SU-DHL-6 (cell line): ENCODE measurements around the gene TMEM119.

Experiments used
- H2AFZ ChIP-seq: fragments of 200-600 bp; sonication (generic); 2 replicates; pipeline ENCODE4 v1.6.1; 2014; ENCODE audit warnings: low read depth, mild to moderate bottlenecking, moderate library complexity, mixed read lengths, antibody characterized with exemption, low read length; ENCODE audit not compliant: severe bottlenecking
- H3F3A ChIP-seq: fragments of 200-600 bp; shearing (Covaris generic); 2 replicates; pipeline ENCODE4 v1.6.0; 2016; ENCODE audit warnings: antibody characterized with exemption, mild to moderate bottlenecking; ENCODE audit not compliant: insufficient read depth
- H3K27ac ChIP-seq: fragments of 200-600 bp; sonication (generic); 2 replicates; pipeline ENCODE4 v1.5.1; 2016; ENCODE audit warnings: low read depth, mild to moderate bottlenecking, low read length, moderate library complexity, mixed read lengths
- H3K27me3 ChIP-seq: fragments of 200-600 bp; sonication (generic), shearing (Covaris generic); 2 replicates; pipeline ENCODE4 v1.6.0; 2014; ENCODE audit warnings: mild to moderate bottlenecking, low read length
- H3K36me3 ChIP-seq: fragments of 200-600 bp; sonication (generic); 2 replicates; pipeline ENCODE4 v1.6.1; 2014; ENCODE audit warnings: mild to moderate bottlenecking, low read length, mixed read lengths
- H3K4me2 ChIP-seq: fragments of 300-600, 200-600 bp; shearing (Covaris generic), sonication (generic); 2 replicates; pipeline ENCODE4 v1.6.0; 2014; ENCODE audit warnings: low read length, low read depth, mild to moderate bottlenecking; ENCODE audit not compliant: poor library complexity, severe bottlenecking
- H3K4me3 ChIP-seq: fragments of 200-600 bp; sonication (generic); 2 replicates; pipeline ENCODE4 v1.5.1; 2014; ENCODE audit warnings: antibody characterized with exemption, low read length, mild to moderate bottlenecking, mixed read lengths; ENCODE audit not compliant: insufficient read depth, poor library complexity, severe bottlenecking
- H3K79me2 ChIP-seq: fragments of 200-600 bp; sonication (generic); 2 replicates; pipeline ENCODE4 v1.6.1; 2014; ENCODE audit warnings: mild to moderate bottlenecking, low read length, moderate library complexity; ENCODE audit not compliant: insufficient read depth
- H3K9ac ChIP-seq: fragments of 200-600 bp; sonication (generic); 2 replicates; pipeline ENCODE4 v1.7.0; 2014; ENCODE audit warnings: mild to moderate bottlenecking, low read length
- H3K9me2 ChIP-seq: fragments of 200-600 bp; sonication (generic); replicated peaks from 2 replicates; pipeline ENCODE4 v1.6.1; 2014; ENCODE audit warnings: low read length; ENCODE audit not compliant: insufficient read depth
- H3K9me3 ChIP-seq: fragments of 200-600 bp; sonication (generic); 2 replicates; pipeline ENCODE4 v1.6.1; 2014; ENCODE audit warnings: low read length, mixed read lengths; ENCODE audit not compliant: insufficient read depth
- H4K20me1 ChIP-seq: fragments of 200-600 bp; sonication (generic); 2 replicates; pipeline ENCODE4 v1.6.1; 2014; ENCODE audit warnings: low read depth, mild to moderate bottlenecking, antibody characterized with exemption, low read length, moderate library complexity, mixed read lengths
- EZH2phosphoT487 ChIP-seq: fragments of 200-600 bp; sonication (generic), shearing (Covaris generic); conservative IDR thresholded peaks from 2 replicates; pipeline ENCODE4 v1.6.1; 2018; ENCODE audit warnings: mild to moderate bottlenecking, antibody characterized with exemption, low read length, moderate library complexity, mixed read lengths
- TF ChIP-seq, protein P1 (sequence below): fragments of 200-600 bp; sonication (generic); IDR thresholded peaks from one replicate; pipeline ENCODE4 v1.5.1; 2017; ENCODE audit warnings: antibody characterized with exemption, mild to moderate bottlenecking, low read length, moderate library complexity; ENCODE audit not compliant: insufficient read depth, poor library complexity, severe bottlenecking

TMEM119 gene

DNA sequence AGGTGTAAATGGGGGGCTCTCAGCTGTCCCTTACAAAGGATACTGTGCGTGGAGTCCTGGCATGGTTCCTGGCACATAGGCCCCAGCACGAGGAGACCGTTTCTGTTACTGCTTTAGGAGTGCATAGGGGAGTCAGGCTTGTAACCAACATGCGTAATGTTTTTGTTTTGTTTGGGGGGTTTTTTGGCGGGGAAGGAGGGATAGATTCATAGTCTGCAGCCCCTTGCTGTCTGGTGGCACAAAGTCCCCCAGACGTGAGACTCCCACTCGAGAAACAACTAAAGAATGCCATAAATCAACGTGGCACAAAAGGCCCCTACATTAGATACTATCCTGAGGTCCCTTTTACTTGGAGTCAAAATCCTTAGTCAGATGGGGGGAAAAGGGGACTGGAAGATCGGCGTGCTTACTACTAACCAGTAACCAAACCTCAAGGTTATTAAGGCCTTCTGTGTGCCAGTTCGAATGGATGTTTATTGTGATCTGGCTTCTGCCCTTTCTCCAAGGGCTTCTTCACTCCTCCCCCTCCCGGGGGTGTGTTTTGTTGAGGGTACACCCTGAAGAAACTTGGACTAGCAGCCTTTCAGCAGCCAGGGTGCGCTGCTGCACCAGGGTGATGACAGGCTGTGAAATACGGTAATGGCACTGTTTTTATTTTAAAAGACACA is 34.6 kb downstream of the TMEM119 start:
- H3K79me2 ChIP-seq = peaks cover 33% of the 10 kb centered on the region
- no peaks in the 10 kb centered on the region for H3K9me2 ChIP-seq
- H3F3A ChIP-seq = peaks cover 7% of the 10 kb centered on the region
- peak overlapping the region; percentile 95 for H3K9ac ChIP-seq
- H3K27ac ChIP-seq = peak overlapping the region; percentile 31; the same call in 1 of the 2 replicates
- peaks cover 3% of the 10 kb centered on the region; the same call in 1 of the 2 replicates for H4K20me1 ChIP-seq
- TF ChIP-seq, protein P1, sequence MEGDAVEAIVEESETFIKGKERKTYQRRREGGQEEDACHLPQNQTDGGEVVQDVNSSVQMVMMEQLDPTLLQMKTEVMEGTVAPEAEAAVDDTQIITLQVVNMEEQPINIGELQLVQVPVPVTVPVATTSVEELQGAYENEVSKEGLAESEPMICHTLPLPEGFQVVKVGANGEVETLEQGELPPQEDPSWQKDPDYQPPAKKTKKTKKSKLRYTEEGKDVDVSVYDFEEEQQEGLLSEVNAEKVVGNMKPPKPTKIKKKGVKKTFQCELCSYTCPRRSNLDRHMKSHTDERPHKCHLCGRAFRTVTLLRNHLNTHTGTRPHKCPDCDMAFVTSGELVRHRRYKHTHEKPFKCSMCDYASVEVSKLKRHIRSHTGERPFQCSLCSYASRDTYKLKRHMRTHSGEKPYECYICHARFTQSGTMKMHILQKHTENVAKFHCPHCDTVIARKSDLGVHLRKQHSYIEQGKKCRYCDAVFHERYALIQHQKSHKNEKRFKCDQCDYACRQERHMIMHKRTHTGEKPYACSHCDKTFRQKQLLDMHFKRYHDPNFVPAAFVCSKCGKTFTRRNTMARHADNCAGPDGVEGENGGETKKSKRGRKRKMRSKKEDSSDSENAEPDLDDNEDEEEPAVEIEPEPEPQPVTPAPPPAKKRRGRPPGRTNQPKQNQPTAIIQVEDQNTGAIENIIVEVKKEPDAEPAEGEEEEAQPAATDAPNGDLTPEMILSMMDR = peak; percentile 89
- TF ChIP-seq EZH2phosphoT487 = no peak
- no peaks in the 10 kb centered on the region for H3K27me3 ChIP-seq
- H3K4me3 ChIP-seq = peak overlapping the region; percentile 98
- peak overlapping the region; percentile 88 for H3K4me2 ChIP-seq
- no peaks in the 10 kb centered on the region for H3K9me3 ChIP-seq
- peak overlapping the region; percentile 80 for H2AFZ ChIP-seq
- peaks cover 8% of the 10 kb centered on the region; the same call in 1 of the 2 replicates for H3K36me3 ChIP-seq

DNA sequence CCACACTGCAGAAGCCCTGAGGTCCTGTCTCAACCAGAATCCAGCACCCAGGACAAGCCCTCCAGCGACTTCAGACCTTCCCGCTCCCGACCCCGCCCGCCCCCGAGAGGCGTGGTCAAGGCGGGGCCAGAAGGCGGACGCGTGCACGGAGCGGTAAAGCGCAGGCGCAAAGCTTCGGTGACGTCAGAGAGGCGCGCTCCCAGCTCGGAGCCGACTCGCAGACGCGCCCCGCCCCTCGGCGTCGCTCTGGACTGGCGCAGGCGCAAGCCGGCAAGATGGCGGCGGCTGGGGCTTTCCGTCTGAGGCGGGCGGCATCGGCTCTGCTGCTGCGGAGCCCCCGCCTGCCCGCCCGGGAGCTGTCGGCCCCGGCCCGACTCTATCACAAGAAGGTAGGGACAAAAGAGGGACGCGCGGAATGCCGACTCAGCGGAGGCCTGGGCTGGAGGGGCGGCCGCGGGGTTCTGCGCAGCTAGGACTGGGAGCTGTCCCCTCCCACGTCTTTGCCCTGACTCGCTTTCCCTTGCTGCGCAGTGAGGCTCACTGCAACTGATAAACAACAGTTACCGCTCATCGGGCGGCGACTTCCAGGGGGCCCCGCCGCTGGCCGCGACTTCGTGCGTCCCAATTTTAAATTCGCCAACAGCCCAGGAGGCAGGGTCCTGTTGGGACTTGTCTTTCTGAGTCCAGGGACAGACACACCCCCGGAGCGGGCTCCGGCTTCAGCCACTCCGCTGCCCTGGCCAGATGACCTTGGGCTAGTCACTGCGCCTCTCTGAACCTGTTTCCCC is 35.3 kb downstream of the TMEM119 start, which contains the start of gene ISCU:
ISCU (plus strand) TSS at position 249 of the 788 bp plus-strand sequence; CDS start at position 276, 27 bp downstream.
- Histone ChIP-seq H3K9ac (peak within 1 kb of the TSS; percentile 95), H3K9me3 (no peaks in the 10 kb centered on the region), H3K4me3 (peak within 1 kb of the TSS; percentile 98), H3K27ac (peak within 1 kb of the TSS; percentile 88), H3K36me3 (peaks cover 6% of the 10 kb centered on the region; the same call in 1 of the 2 replicates), H4K20me1 (peaks cover 3% of the 10 kb centered on the region; the same call in 1 of the 2 replicates), H3K9me2 (no peaks in the 10 kb centered on the region), H3K79me2 (peaks cover 40% of the 10 kb centered on the region), H3F3A (peaks cover 7% of the 10 kb centered on the region), H2AFZ (peak within 1 kb of the TSS; percentile 81), H3K27me3 (no peaks in the 10 kb centered on the region), H3K4me2 (peak within 1 kb of the TSS; percentile 95)
- no peak for TF ChIP-seq EZH2phosphoT487

DNA sequence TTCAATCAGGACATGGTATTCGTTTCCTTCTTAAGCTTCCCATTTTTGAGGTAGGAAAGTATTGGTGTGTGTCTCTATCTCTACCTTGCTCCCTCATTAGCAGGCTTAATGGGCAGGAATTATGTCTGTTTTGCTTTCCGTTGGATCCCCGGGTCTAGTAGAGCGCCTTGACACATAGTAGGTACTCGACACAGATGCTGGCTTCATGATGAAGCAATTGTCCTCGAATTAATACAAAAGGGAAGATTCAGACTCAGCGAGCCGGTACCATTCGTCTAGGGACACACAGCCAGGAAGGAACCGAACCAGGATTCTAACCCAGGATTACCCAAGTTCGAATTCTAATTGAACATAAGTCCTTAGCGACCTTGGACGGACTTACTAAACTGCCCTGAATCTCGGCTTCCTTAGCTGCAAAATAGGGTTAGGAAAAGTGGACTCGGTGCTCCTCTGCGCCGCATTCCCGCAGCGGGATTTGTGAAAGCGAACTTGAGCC is 36.0 kb downstream of the TMEM119 start:
- H3F3A ChIP-seq = peaks cover 7% of the 10 kb centered on the region
- peaks cover 46% of the 10 kb centered on the region for H3K79me2 ChIP-seq
- no peak for TF ChIP-seq EZH2phosphoT487
- TF ChIP-seq, protein P1 = no peak
- peak overlapping the region; percentile 81 for H2AFZ ChIP-seq
- peak overlapping the region; percentile 95 for H3K9ac ChIP-seq
- H3K4me2 ChIP-seq = peak overlapping the region; percentile 95
- H3K27me3 ChIP-seq = no peaks in the 10 kb centered on the region
- no peaks in the 10 kb centered on the region for H3K9me2 ChIP-seq
- peak overlapping the region; percentile 88 for H3K27ac ChIP-seq
- peaks cover 6% of the 10 kb centered on the region; the same call in 1 of the 2 replicates for H3K36me3 ChIP-seq
- peaks cover 3% of the 10 kb centered on the region; the same call in 1 of the 2 replicates for H4K20me1 ChIP-seq
- peak overlapping the region; percentile 98 for H3K4me3 ChIP-seq
- H3K9me3 ChIP-seq = no peaks in the 10 kb centered on the region
